Smooth muscle cell (in vitro differentiated cells): ENCODE data around the gene HTT. TPM values are rescaled to one million over a fixed set of nuclear protein-coding genes. Genes with fewer than 3 reads are reported as not detected.

ENCODE experiments used
- DNase-seq: peaks from one replicate; lab custom pipeline; 2025; ENCODE audit not compliant: unreplicated experiment; lab: John Stamatoyannopoulos, UW
- H2AFZ ChIP-seq: fragments of 200-600 bp; sonication (generic); 2 replicates; pipeline ENCODE4 v1.6.0; 2016; ENCODE audit warnings: antibody characterized with exemption, low read depth, mild to moderate bottlenecking
- H3F3A ChIP-seq: fragments of 200-600 bp; sonication (generic); 2 replicates; pipeline ENCODE4 v1.6.0; 2017; ENCODE audit warnings: antibody characterized with exemption, low read depth
- H3K27ac ChIP-seq: fragments of 200-600 bp; sonication (generic); 2 replicates; pipeline ENCODE4 v1.5.1; 2016; ENCODE audit warnings: low read depth, mild to moderate bottlenecking
- H3K27me3 ChIP-seq: fragments of 200-600 bp; sonication (generic); 2 replicates; pipeline ENCODE4 v1.6.1; 2016; ENCODE audit warnings: low read depth, mild to moderate bottlenecking
- H3K36me3 ChIP-seq: fragments of 200-600 bp; sonication (generic); 2 replicates; pipeline ENCODE4 v1.5.1; 2016; ENCODE audit warnings: low read depth
- H3K4me1 ChIP-seq: fragments of 200-600 bp; sonication (generic); 2 replicates; pipeline ENCODE4 v1.5.1; 2016; ENCODE audit warnings: low read depth
- H3K4me2 ChIP-seq: fragments of 200-600 bp; sonication (generic); 2 replicates; pipeline ENCODE4 v1.6.0; 2016; ENCODE audit warnings: mild to moderate bottlenecking
- H3K4me3 ChIP-seq: fragments of 200-600 bp; sonication (generic); 2 replicates; pipeline ENCODE4 v1.5.1; 2016; ENCODE audit warnings: mild to moderate bottlenecking
- H3K79me2 ChIP-seq: fragments of 200-600 bp; sonication (generic); 2 replicates; pipeline ENCODE4 v1.6.0; 2016; ENCODE audit warnings: low read depth, mild to moderate bottlenecking
- H3K9ac ChIP-seq: fragments of 200-600 bp; sonication (generic); 2 replicates; pipeline ENCODE4 v1.6.0; 2016; ENCODE audit warnings: low read depth
- H3K9me3 ChIP-seq: fragments of 200-600 bp; sonication (generic); replicated peaks from 2 replicates; pipeline ENCODE4 v1.5.1; 2016; ENCODE audit warnings: low read depth
- H4K20me1 ChIP-seq: fragments of 200-600 bp; sonication (generic); 2 replicates; pipeline ENCODE4 v1.6.0; 2016; ENCODE audit warnings: low read depth
- CTCF ChIP-seq: fragments of 200-600 bp; sonication (generic); IDR thresholded peaks from 2 replicates; pipeline ENCODE4 v1.5.1; 2017; ENCODE audit warnings: borderline replicate concordance, mild to moderate bottlenecking, antibody characterized with exemption; ENCODE audit not compliant: insufficient read depth, poor library complexity, severe bottlenecking
- WGBS: methylation state at CpG from one replicate; pipeline ENCODE4 v1.1.7; 2016; ENCODE audit warnings: low lambda C conversion rate; 5-methylcytosine and 5-hydroxymethylcytosine counted together
- polyA plus RNA-seq: library from polyadenylated mRNA; unstranded; fragments of >200 nt; fragmentation: Nextera tagmentation; extraction: Ambion mirVana; gene quantifications from 2 replicates; pipeline ENCODE4 v1.2.1, GENCODE V29; 2016
- total RNA-seq: library from RNA; depleted of rRNA; stranded (reverse); fragments of >200 nt; gene quantifications from 2 replicates; pipeline ENCODE4 v1.2.3, GENCODE V29; 2014

Gene HTT
- total and polyA plus RNA-seq, 2 experiments from 2014 or later, result 7.1 to 16.4 TPM

GRCh38 chr4:3218824-3219760, 144.6 kb downstream of the HTT start:
- no peak overlapping the region for H3K4me3 ChIP-seq
- H2AFZ ChIP-seq, result no peak overlapping the region
- no peaks in the 10 kb centered on the region for H4K20me1 ChIP-seq
- no peaks in the 10 kb centered on the region for H3K79me2 ChIP-seq
- WGBS, result 96% methylated on average over 20 of the region's 20 CpGs
- H3K4me1 ChIP-seq, result no peaks in the 10 kb centered on the region
- no peak overlapping the region for H3K4me2 ChIP-seq
- peaks cover 6% of the 10 kb centered on the region for H3K36me3 ChIP-seq
- no peaks in the 10 kb centered on the region for H3K9me3 ChIP-seq
- no peaks in the 10 kb centered on the region for H3F3A ChIP-seq
- no peak for TF ChIP-seq CTCF
- no peak overlapping the region for H3K27ac ChIP-seq
- no peaks in the 10 kb centered on the region for H3K27me3 ChIP-seq
- H3K9ac ChIP-seq, result no peak overlapping the region
- DNase-seq, result no peak

GRCh38 chr4:3219761-3220475, 145.4 kb downstream of the HTT start:
- DNase-seq, result no peak
- H3K4me3 ChIP-seq, result no peak overlapping the region
- no peak overlapping the region for H3K27ac ChIP-seq
- no peak overlapping the region for H2AFZ ChIP-seq
- no peak overlapping the region for H3K9ac ChIP-seq
- no peaks in the 10 kb centered on the region for H3K79me2 ChIP-seq
- WGBS, result 96% methylated on average over 9 of the region's 9 CpGs
- no peaks in the 10 kb centered on the region for H3K4me1 ChIP-seq
- peaks cover 6% of the 10 kb centered on the region for H3K36me3 ChIP-seq
- TF ChIP-seq CTCF, result no peak
- H3K9me3 ChIP-seq, result no peaks in the 10 kb centered on the region
- H3K4me2 ChIP-seq, result no peak overlapping the region
- H3F3A ChIP-seq, result no peaks in the 10 kb centered on the region
- no peaks in the 10 kb centered on the region for H3K27me3 ChIP-seq
- no peaks in the 10 kb centered on the region for H4K20me1 ChIP-seq

- Histone ChIP-seq H3K36me3 (peaks cover 6% of the 10 kb centered on the region), H3F3A (no peaks in the 10 kb centered on the region), H3K4me2 (no peak overlapping the region), H3K9ac (no peak overlapping the region), H2AFZ (no peak overlapping the region), H3K4me3 (no peak overlapping the region), H4K20me1 (no peaks in the 10 kb centered on the region), H3K79me2 (no peaks in the 10 kb centered on the region), H3K4me1 (no peaks in the 10 kb centered on the region), H3K27me3 (no peaks in the 10 kb centered on the region), H3K27ac (no peak overlapping the region), H3K9me3 (no peaks in the 10 kb centered on the region)
- no peak for TF ChIP-seq CTCF
- DNase-seq, result no peak
- whole genome bisulfite sequencing, result 97% methylated on average over 8 of the region's 8 CpGs
Observed at GRCh38 chr4:3220476-3221183, 146.1 kb downstream of the HTT start.
